GM21619 (cell line): Measurements from ENCODE around the gene NID1.
"Not testable (repeated sequence)": the region's sequence is repeated elsewhere in the genome, so short reads cannot be mapped to it uniquely, and the experiment has no call there.

ENCODE experiments used
- ATAC-seq: cut with Tn5 transposase; IDR thresholded peaks from one replicate; pipeline ENCODE4 v1.9.1; 2021; ENCODE audit not compliant: unreplicated experiment

NID1 gene

GRCh38 chr1:235941876-235942624 is 122.8 kb downstream of the NID1 start:
- no peak for ATAC-seq

GRCh38 chr1:235940285-235940684 is 124.6 kb downstream of the NID1 start:
- ATAC-seq = no peak

GRCh38 chr1:235939480-235939775 is 125.5 kb downstream of the NID1 start:
- ATAC-seq = no peak

GRCh38 chr1:235938709-235939479 is 126.0 kb downstream of the NID1 start:
- peak; percentile 56 for ATAC-seq

- ATAC-seq = no peak
Measured at GRCh38 chr1:235937123-235937522, 127.8 kb downstream of the NID1 start.

GRCh38 chr1:235935235-235936225 is 129.4 kb downstream of the NID1 start:
- no peak for ATAC-seq

GRCh38 chr1:235933766-235934116 is 131.1 kb downstream of the NID1 start:
- no peak for ATAC-seq

GRCh38 chr1:235933017-235933765 is 131.7 kb downstream of the NID1 start:
- no peak for ATAC-seq

- peak; percentile 71 for ATAC-seq
Measured at GRCh38 chr1:235932090-235932510, 132.8 kb downstream of the NID1 start.

GRCh38 chr1:235931171-235931738 is 133.6 kb downstream of the NID1 start:
- no peak for ATAC-seq

GRCh38 chr1:235930543-235930942 is 134.3 kb downstream of the NID1 start:
- ATAC-seq = no peak

GRCh38 chr1:235929216-235929615 is 135.7 kb downstream of the NID1 start:
- ATAC-seq = no peak

GRCh38 chr1:235928197-235928596 is 136.7 kb downstream of the NID1 start:
- no peak for ATAC-seq

GRCh38 chr1:235927551-235927950 is 137.3 kb downstream of the NID1 start:
- not testable (repeated sequence) for ATAC-seq
